Inflammatory macrophage treated with lipopolysaccharide for 1 hour (primary cell): ENCODE measurements around the gene RNF169.
"Not testable (repeated sequence)": the region's sequence is repeated elsewhere in the genome, so short reads cannot be mapped to it uniquely, and the experiment has no call there.

Experiments
- DNase-seq, 2 donors: peaks; one replicate each; pipeline ENCODE4 v3.0.0-alpha.2; 2020 to 2022

The RNF169 gene

DNA sequence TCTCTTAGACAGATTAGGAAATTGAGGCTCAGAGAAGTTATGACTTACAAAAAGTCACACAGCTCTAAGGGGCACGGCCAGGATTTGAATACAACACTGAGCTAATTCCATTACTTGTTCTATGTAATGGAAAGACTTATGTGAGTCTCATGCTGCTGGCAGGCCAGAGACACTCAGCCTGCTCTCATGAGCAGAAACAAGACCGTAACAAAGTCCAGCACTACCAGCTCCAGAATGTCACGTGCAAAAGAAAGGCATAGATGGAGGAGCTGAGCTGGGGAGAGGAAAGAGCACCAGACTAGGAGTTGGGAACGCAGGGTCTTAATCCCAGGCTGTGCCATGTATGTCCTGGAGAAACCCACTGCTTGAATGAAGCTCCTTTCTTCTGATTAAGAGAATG lies 19.3 kb upstream of the RNF169 start:
- no peak for DNase-seq

DNA sequence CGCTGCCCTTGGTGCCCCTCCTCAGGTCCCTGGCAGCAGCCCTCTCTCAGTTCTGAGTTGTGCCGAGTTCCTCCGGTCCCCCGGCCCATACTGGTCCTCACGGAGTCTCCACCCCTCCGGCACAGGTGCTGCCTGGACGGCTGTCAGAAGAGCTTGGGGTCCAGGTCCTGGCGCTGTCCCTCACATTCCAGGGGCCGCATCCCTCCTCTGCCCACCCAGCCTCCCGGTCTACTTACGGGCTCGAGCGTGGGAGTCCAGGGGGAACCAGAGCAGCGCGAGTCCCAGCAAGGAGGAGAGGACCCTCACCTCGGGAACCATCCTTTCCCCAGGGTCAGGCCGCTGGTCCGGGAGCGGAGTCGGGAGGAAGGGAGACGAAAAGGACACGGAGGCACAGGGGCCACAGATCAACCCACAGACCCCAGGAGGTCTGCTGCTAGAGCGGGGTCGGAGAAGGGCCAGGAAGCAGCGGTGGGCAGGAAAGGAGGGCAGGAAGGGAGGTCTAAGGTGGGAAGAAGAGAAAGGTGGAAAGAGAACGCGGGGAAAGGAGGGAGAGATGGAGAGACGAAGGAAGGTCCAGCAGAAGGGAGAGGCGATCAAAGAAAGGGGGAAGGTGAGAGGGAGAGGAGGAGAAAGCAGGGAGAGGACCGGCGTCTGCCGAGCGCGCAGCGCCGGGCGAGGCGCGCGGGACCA lies 17.9 kb upstream of the RNF169 start:
- no peak for DNase-seq

DNA sequence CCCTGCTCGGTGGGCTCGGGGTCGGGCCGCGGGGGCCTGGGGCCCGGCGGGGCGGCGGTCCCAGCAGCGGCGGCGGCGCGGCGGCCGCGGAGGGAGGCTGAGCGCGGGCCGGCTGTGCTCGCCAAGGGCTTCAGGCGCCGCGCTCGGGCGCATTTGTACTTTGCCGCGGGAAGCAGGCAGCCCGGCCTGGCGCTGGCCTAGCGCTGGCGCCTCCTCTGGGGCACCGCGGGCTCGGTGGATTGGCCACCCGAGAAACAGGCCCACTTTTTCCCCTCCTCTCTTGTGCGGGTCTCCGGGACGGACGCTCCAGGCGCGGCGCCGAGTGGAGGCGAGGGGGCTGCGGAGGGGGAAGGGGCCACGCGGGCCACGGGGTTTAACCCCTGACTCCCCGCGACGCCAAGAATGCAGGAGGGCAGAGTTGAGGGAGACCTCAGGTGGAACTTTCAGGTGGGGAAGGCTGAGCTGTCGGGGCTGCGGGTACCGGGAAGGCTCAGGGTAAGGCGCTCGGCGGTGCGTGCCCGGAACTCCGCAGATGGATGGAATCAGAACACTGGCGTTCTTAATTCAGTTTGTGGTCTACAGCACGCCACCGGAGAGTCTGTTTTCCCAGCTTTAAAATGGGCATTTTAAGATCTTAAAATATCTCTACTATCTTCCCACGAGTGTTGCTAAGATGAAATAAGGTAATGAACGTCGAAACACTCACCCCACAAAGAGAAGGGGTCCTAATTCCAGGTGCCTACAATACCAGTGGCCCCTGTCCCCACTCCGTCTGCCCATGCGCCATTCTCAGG lies 17.2 kb upstream of the RNF169 start, which contains the start of gene CHRDL2:
CHRDL2 (minus strand) TSS at position 126 of the 794 bp plus-strand sequence. CDS start 538 bp downstream, outside the sequence.
- no peak for DNase-seq

DNA sequence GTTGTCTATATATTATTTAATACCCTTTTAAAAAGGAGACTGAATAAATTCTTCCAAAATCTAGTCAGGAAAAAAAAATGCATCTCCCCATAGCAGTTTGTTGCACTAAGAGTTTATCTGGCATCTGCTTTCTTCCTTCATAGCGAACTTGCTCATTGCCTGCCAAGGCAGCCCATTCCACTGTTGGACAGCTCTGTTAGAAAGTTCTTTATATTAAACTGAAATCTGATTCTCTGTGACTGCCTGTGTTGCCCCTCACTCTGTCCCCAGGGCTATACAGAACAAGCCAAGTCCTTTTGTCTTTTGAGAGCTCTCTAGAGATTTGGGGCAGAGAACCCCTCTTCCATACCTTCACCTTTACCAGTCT lies 14.1 kb upstream of the RNF169 start:
- DNase-seq, result no peak

DNA sequence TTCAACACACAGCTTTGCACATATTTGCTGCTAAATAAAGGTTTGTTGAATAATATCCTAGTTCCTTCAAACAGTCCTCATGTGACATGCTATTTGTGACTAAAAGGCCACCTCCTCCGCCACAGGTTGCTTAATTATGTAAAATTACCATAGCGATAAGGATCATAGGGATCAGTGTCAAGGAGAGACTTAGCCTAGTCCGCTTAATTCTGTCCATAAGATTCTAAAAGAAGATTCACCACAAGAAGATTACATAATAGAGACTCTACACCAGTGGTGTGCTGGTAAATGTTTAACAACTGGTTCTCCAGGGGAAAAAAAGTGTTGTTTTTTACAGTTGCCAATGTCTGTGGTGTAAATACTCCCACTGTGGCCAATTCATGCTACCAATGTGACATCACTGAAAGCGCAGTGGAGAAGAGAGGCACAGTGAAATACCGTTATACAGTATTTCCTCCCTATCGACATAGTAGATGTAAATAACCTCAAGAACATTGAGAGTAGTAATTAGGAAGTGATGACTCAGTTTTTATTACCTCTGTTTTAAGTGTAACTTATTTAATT lies 13.2 kb upstream of the RNF169 start:
- peak in 1 of 2 donors; percentile 68 for DNase-seq

DNA sequence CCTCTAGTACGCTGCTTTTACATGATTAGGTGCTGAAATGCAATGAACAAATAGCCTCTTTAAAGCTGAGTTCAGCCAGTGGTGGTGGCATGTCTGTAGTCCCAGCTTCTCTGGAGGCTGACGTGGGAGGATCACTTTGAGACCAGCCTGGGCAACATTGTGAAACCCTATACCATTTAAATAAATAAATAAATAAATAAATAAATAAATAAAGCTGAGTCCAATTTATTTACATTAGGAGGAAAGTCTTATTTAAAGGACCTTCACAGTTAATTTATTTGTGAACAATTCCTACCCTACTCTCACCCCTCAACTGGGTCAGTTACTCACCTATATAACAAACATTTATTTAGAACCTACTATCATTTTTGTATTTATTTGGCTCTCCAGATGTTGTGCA lies 12.6 kb upstream of the RNF169 start:
- DNase-seq, result no peak

DNA sequence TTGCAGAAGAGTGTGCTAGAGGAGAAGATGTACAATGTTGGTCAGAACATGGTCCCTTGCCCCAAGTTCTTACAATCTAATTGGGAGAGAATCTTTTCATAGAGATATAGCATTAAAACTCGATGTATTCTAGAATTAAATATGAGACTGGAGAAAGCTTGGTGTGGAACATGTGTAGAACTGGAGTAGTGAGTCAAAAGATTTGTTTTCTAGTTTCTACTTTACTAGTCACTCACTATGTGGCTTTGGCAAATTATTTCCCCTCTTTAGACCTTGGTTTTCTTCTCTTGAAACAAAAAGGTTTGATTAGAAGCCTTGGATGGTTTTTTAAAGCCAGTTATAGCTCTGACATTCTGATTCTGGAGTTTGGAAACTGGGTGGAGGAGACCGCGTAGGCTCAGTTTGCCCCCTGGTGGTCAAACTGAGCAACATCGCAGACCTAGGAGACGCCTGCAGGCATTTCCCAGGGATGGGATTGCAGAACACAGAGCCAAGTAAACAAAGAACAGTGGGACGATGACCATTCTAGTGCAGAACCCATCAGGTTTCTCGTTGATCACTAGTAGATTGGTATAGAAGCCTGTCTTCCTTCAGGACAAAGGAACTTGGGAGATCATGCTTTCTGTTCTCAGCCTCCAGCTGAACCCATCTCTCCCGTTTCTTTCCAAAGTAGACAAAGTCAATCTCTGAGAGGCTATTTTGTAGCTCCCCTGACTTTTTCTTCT lies 8.9 kb upstream of the RNF169 start:
- peak; percentile 47 to 82 for DNase-seq

DNA sequence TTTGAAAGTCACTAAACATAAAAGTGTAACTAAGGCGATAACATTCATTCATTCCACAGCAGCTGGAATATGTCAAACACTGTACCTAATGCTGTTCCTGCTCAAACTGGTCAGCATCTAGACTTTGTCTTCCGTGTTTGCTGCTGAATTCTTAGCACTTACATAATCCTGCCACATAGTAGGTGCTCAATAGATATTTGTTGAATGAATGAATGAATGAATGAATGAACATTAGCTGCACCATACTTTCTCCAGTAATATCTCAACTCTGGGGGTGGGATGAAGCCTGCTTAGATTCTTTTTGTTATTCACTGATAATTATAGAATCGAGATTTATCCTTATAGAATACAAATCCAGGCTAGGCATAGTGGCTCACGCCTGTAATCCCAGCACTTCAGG lies 6.6 kb upstream of the RNF169 start:
- DNase-seq, result no peak

DNA sequence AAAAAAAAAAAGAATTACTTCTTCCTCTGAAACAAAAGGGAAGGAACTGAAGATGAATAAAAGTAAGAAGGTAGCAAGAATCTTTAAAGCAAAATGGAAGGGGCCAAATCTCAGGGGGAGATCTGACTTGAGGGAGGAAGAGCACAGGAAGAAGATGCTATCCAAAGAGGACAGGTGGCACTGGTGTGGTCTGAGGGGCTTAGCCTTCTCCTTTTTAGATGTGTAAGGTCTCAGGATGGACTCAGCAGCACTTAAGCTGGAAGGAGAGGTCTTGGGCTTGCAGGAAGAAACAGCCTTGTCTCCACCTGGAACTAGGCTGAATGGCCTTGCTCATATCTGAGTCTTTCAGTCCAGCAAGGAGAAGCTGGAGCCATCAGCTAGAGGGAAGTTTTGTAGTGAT lies 5.0 kb upstream of the RNF169 start:
- DNase-seq, result no peak

DNA sequence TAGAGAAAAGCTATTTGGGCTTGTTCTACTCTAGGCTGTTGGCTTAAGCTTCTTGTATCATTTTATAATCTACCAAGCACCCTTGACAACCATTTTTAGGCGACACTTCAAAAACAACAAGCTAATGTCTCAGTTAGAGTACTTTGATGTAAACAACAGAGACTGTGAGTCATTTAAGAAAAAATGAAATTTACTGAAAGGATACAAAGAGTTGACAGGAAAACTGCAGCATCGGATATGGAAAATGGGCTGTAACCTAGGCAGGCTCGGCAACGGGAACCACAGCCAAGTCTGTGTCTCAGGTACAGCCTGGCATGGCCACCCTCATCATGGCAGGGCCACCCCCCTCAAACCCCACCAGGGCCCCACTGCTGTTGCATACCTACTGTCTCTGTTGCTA lies 4.4 kb upstream of the RNF169 start:
- DNase-seq, result no peak

DNA sequence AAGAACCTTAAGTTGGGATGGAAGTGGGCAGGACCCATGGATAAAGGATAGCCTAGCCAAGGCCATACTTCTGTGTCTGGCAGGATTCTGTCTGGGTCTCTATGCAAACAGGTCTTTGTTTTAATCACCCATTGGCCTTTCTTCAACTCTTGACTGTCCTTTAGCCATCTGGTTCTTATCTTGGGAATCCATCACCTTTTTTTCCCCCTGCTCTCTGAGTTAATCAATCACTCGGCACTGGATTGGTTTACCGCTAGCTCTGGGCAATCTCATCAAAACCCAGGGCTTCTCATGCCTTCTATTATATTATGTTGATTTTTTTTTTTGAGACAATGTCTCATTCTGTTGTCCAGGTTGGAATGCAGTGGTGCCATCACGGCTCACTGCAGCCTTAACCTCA lies 1.8 kb upstream of the RNF169 start:
- DNase-seq, result no peak

DNA sequence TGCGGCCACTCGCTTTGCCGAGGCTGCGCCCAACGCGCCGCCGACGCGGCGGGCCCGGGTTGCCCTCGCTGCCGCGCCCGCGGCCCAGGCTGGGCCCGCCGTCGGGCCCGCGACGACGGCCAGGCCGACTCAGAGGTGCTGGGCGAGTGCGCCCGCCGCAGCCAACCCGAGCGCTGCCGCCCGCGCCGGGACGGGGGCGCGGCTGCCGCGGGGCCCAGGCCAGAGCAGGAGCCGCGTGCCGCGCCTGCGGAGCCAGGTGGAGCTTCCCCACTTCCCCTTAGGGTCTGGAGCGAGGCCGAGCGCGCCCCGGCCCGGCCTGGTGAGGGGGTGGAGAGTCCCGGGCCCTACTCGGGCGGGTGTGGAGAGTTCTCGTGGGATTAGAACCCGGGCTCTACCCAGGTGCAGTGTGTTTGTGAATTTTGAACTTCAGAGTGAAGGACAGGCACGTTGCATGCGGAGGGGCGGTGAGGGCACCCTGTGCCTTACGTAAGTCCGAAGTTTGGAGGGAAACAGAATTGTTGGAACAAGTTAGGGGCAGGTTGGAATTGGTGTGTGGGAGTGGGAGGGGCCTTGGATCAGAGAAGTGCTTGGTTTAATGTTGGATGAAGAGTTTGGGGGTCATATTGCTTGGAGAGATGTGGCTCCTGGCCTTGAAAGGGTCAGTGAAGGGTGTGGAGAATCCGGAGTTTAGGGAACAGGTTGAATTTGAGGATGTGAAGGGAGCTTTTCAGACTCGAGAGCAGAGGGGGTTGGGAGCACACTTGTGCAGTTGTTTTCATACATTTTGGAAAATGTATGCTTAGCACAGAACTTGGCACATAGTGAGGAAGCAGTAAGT lies 697 bp downstream of the RNF169 start:
- peak; percentile 48 to 62 for DNase-seq

DNA sequence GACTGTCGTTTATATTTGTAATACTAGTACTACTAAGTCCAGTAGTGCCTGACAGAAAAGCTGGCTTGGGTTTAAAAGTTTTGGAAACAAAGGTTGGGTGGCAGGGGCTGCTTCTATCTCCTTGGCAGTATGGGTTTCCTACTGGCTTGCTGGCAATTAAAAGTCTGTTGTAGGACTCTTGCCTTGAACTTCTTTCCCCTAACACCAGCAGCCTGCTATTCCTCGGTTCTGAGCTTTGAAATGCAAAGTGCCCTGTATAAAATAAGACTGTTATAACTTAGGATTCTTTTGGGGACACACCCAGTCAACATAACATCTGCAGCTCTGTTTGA lies 1.3 kb downstream of the RNF169 start:
- DNase-seq, result no peak

DNA sequence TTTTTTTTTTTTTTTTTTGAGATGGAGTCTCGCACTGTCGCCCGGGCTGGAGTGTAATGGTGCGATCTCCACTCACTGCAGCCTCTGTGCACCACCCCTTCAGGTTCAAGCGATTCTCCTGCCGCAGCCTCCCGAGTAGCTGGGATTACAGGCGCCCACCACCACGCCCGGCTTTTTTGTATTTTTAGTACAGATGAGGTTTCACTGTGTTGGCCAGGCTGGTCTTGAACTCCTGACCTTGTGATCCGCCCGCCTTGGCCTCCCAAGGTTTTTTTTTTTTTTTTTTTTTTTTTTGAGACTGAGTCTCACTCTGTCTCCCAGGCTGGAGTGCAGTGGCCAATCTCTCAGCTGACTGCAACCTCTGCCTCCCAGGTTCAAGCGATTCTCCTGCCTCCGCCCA lies 1.9 kb downstream of the RNF169 start:
- not testable (repeated sequence) for DNase-seq

DNA sequence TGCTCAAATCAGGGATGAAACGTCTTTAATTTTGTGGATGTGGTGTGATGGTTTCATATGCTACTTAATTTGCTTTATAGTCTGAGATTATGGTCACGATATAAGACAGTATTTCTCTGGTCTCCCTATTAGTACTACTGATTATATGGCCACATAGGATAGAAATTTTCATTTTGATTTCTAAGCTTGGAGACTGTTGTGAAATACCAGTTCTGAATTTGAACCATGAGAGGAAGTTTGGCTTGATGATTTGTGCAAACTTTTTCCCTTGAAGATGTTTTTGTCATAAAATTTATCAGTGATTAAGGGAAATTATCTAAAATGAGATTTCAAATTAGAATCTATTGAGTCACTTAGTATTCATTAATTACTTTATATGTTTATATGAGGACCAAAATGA lies 2.7 kb downstream of the RNF169 start:
- DNase-seq, result peak in 1 of 2 donors; percentile 36

DNA sequence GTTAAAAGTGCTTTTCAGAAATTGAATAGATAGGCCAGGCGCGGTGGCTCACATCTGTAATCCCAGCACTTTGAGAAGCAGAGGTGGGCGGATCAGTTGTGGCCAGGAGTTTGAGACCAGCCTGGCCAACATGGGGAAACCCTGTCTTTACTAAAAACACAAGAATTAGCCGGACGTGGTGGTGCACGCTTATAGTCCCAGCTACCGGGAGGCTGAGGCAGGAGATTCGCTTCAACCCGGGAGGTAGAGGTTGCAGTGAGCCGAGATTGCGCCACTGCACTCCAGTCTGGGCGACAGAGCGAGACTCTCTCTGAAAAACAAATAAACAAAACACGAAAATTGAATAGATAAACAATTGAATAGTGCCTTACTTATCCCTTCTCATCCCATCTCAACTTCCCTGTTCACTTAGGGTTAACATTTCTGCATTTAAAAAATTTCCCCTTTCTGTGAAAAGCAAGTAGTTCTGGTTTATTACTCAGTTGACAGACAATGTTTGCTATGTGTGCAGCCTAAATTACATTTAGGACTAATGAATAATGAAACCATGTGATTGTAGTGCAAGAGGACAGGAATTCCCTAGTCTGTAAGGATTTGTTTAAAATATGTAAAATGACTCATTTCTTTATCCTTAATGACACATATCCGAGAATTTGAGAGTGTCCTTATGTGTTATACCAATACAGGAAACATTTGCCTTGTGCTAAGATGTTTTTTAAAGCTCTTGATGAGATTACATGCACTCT lies 6.0 kb downstream of the RNF169 start:
- peak; percentile 81 to 95 for DNase-seq

DNA sequence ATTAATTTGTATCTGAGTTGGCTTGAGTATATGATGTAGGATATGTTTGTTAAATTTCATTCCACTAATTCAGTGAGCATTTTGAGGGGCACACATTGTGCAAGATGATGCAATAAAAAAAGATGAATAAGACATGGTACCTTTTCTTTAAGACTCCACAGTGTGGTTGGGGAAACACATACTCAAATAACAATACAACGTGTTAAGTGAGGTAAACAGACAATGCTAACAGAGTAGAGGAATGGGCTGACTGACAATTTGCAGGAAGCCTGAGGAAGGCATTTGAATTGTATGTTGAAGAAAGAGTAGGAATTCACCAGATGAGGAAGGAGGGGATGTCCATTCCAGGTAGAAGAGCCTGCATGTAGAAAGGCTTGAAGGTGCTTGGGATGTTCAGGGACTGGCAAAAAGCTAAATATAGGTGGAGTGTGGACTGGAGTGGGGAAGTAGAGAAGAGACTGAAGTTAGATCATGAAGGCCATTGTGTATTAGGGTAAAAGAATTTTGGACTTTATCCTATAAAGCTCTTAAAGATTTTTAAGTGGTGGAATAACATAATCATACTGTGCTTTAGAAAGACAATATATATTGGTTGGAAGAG lies 6.8 kb downstream of the RNF169 start:
- DNase-seq, result no peak

DNA sequence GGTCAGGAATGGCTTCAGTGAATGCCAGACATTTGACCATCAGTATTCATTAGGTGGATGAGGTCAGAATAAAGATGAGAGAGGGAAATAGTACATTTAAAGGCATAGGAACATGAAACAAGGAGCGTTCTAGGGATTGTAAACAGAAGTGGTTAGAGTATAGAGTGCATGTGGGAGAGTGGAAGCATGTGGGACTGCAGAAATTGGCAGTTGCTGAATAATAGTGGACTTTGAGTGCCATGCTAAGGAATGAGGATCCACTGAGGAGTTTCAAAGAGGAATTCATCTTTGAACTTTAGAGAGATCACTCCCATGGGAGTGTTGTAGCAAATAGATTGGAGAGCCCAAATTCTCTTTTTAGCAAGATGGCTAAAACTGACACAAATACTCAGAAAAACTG lies 7.9 kb downstream of the RNF169 start:
- DNase-seq, result no peak

DNA sequence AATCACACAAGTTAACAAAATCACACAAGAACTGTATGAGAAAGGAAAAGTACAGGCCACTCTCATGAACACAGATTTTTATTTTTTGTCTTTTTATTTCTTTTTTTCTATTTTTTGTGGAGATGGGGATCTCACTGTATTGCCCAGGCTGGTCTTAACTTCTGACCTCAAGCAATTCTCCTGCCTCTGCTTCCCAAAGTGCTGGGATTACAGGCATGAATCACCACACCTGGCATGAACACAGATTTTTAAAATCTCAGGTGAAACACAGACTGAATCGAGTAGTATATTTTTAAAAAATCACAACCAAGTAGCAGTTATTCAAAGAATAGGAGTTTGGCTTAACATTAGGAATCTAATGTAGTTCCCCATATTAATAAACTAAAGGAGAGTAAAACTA lies 18.3 kb downstream of the RNF169 start:
- DNase-seq, result no peak

DNA sequence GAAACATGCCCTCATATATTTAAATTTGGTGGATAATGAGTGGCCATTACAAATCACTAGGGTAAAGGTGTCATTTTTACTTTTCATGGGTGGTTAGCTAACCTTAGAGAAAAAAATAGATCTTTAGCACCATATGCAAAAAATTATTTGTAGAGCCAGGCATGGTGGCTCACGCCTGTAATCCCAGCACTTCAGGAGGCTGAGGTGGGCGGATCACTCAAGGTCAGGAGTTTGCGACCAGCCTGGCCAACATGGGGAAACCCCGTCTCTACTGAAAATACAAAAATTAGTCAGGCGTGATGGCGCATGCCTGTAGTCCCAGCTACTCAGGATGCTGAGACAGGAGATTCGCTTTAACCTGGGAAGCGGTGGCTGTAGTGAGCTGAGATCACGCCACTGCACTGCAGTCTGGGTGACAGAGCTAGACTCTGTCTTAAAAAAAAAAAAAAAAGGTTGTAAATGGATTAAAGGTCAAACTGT lies 19.6 kb downstream of the RNF169 start:
- peak in 1 of 2 donors; percentile 55 for DNase-seq

DNA sequence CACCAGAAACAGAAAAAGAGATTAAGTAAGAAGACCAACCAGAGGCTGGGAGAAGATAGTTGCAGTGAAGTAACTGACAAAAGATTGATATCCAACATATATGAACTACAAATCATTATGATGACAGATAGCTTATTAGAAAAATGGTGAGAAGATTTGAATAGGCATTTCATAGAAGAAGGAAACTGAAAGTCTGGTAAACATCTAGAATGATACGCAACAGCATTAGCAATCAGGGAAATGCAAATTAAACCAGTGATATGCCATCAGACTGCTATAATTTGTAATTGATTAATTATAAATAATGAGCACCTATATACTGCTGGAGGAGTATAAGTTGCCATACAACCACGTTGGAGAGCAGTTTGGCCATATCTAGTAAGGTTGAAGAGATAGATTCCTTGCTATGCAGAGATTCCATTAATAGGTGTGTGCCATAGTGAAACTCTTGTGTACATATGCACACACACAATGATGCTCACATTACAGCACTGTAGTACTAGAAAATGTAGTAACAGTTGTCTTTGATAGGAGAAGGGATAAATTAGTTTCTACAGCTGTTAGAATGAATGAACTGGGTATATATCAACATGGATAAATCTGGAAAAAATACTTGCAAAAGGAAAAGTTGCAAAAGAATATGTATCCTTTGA lies 20.5 kb downstream of the RNF169 start:
- DNase-seq, result no peak
